ENCODE measurements around the gene CCDC116. TPM values are rescaled to one million over a fixed set of nuclear protein-coding genes. Genes with fewer than 3 reads are reported as not detected.
"Not testable (repeated sequence)": the region's sequence is repeated elsewhere in the genome, so short reads cannot be mapped to it uniquely, and the experiment has no call there.

Gene CCDC116
- total RNA-seq, 1 donor from 2014 or later: 0.51 TPM

- intact Hi-C loops (cut with micrococcal nuclease); H3K27me3 Mint-ChIP-seq; H3K4me1 Mint-ChIP-seq; DNase-seq; H3K4me3 Mint-ChIP-seq; H3K27ac Mint-ChIP-seq; H3K9me3 Mint-ChIP-seq: not testable (repeated sequence)
- H3K36me3 Mint-ChIP-seq (ENCODE audit: low read depth): peaks cover 52% of the 10 kb centered on the region
These were observed 36.0 kb upstream of the CCDC116 start for GRCh38 chr22:21596356-21597135.

GRCh38 chr22:21598302-21598701 lies 34.3 kb upstream of the CCDC116 start:
- H3K36me3 Mint-ChIP-seq (ENCODE audit: low read depth): peaks cover 41% of the 10 kb centered on the region
- intact Hi-C loops (cut with micrococcal nuclease): no loop called here
- H3K9me3 Mint-ChIP-seq: no peaks in the 10 kb centered on the region
- H3K4me1 Mint-ChIP-seq: peaks cover 6% of the 10 kb centered on the region
- DNase-seq: no peak
- H3K4me3 Mint-ChIP-seq: no peak overlapping the region
- no peak overlapping the region for H3K27ac Mint-ChIP-seq
- H3K27me3 Mint-ChIP-seq: no peaks in the 10 kb centered on the region

- no peaks in the 10 kb centered on the region for H3K9me3 Mint-ChIP-seq
- intact Hi-C loops (cut with micrococcal nuclease): no loop called here
- no peaks in the 10 kb centered on the region for H3K27me3 Mint-ChIP-seq
- DNase-seq: no peak
- peak overlapping the region; percentile 14 for H3K27ac Mint-ChIP-seq
- peaks cover 4% of the 10 kb centered on the region for H3K4me1 Mint-ChIP-seq
- peaks cover 31% of the 10 kb centered on the region for H3K36me3 Mint-ChIP-seq (ENCODE audit: low read depth)
- no peak overlapping the region for H3K4me3 Mint-ChIP-seq
These were observed 33.3 kb upstream of the CCDC116 start for GRCh38 chr22:21599053-21599893.

GRCh38 chr22:21602579-21602978 lies 30.0 kb upstream of the CCDC116 start:
- Mint-ChIP-seq H3K27ac (peak overlapping the region; percentile 1), H3K36me3 (ENCODE audit: low read depth) (peaks cover 14% of the 10 kb centered on the region)

GRCh38 chr22:21603973-21604372 lies 28.6 kb upstream of the CCDC116 start:
- H3K4me3 Mint-ChIP-seq: no peak overlapping the region

More at GRCh38 chr22:21602579-21602978, 30.0 kb upstream of the CCDC116 start:
- H3K4me1 Mint-ChIP-seq: peaks cover 4% of the 10 kb centered on the region
- H3K9me3 Mint-ChIP-seq: no peaks in the 10 kb centered on the region
- DNase-seq: no peak
- intact Hi-C loops (cut with micrococcal nuclease): no loop called here
- no peak overlapping the region for H3K4me3 Mint-ChIP-seq
- no peaks in the 10 kb centered on the region for H3K27me3 Mint-ChIP-seq

GRCh38 chr22:21605887-21606564 lies 26.5 kb upstream of the CCDC116 start:
- peaks cover 17% of the 10 kb centered on the region for H3K36me3 Mint-ChIP-seq (ENCODE audit: low read depth)
- H3K27me3 Mint-ChIP-seq: no peaks in the 10 kb centered on the region
- no peak overlapping the region for H3K27ac Mint-ChIP-seq
- DNase-seq: no peak
- no peak overlapping the region for H3K4me3 Mint-ChIP-seq
- intact Hi-C loops (cut with micrococcal nuclease): no loop called here
- no peaks in the 10 kb centered on the region for H3K9me3 Mint-ChIP-seq
- H3K4me1 Mint-ChIP-seq: peaks cover 2% of the 10 kb centered on the region

More at GRCh38 chr22:21603973-21604372, 28.6 kb upstream of the CCDC116 start:
- Mint-ChIP-seq H3K4me1 (peaks cover 5% of the 10 kb centered on the region), H3K27me3 (no peaks in the 10 kb centered on the region), H3K36me3 (ENCODE audit: low read depth) (peaks cover 13% of the 10 kb centered on the region), H3K27ac (no peak overlapping the region), H3K9me3 (no peaks in the 10 kb centered on the region)
- DNase-seq: no peak
- intact Hi-C loops (cut with micrococcal nuclease): no loop called here

- Mint-ChIP-seq H3K27ac (no peak overlapping the region), H3K4me3 (no peak overlapping the region)
These were observed 25.8 kb upstream of the CCDC116 start for GRCh38 chr22:21606775-21607174.

GRCh38 chr22:21609556-21610157 lies 22.9 kb upstream of the CCDC116 start:
- H3K4me1 Mint-ChIP-seq; intact Hi-C loops (cut with micrococcal nuclease); H3K9me3 Mint-ChIP-seq; H3K4me3 Mint-ChIP-seq; DNase-seq; H3K27ac Mint-ChIP-seq; H3K27me3 Mint-ChIP-seq: not testable (repeated sequence)
- H3K36me3 Mint-ChIP-seq (ENCODE audit: low read depth): peaks cover 35% of the 10 kb centered on the region

More at GRCh38 chr22:21606775-21607174, 25.8 kb upstream of the CCDC116 start:
- Mint-ChIP-seq H3K36me3 (ENCODE audit: low read depth) (peaks cover 24% of the 10 kb centered on the region), H3K4me1 (peaks cover 4% of the 10 kb centered on the region), H3K9me3 (no peaks in the 10 kb centered on the region), H3K27me3 (no peaks in the 10 kb centered on the region)
- intact Hi-C loops (cut with micrococcal nuclease): no loop called here
- no peak for DNase-seq

GRCh38 chr22:21611210-21611977 lies 21.2 kb upstream of the CCDC116 start:
- intact Hi-C loops (cut with micrococcal nuclease): no loop called here
- H3K4me3 Mint-ChIP-seq: no peak overlapping the region
- no peaks in the 10 kb centered on the region for H3K9me3 Mint-ChIP-seq
- H3K27ac Mint-ChIP-seq: peak overlapping the region; percentile 57
- H3K27me3 Mint-ChIP-seq: no peaks in the 10 kb centered on the region
- H3K36me3 Mint-ChIP-seq (ENCODE audit: low read depth): peaks cover 39% of the 10 kb centered on the region
- H3K4me1 Mint-ChIP-seq: peaks cover 7% of the 10 kb centered on the region
- no peak for DNase-seq

- DNase-seq: no peak
- Mint-ChIP-seq H3K4me1 (peaks cover 7% of the 10 kb centered on the region), H3K27ac (no peak overlapping the region), H3K4me3 (no peak overlapping the region), H3K27me3 (no peaks in the 10 kb centered on the region), H3K9me3 (no peaks in the 10 kb centered on the region), H3K36me3 (ENCODE audit: low read depth) (peaks cover 38% of the 10 kb centered on the region)
- intact Hi-C loops (cut with micrococcal nuclease): no loop called here
These were observed 19.7 kb upstream of the CCDC116 start for GRCh38 chr22:21612858-21613257.

- Mint-ChIP-seq H3K4me1 (peaks cover 6% of the 10 kb centered on the region), H3K36me3 (ENCODE audit: low read depth) (peaks cover 38% of the 10 kb centered on the region), H3K27me3 (no peaks in the 10 kb centered on the region), H3K9me3 (no peaks in the 10 kb centered on the region), H3K4me3 (no peak overlapping the region), H3K27ac (no peak overlapping the region)
- no peak for DNase-seq
- intact Hi-C loops (cut with micrococcal nuclease): no loop called here
These were observed 18.9 kb upstream of the CCDC116 start for GRCh38 chr22:21613553-21614233.

GRCh38 chr22:21615731-21616130 lies 16.8 kb upstream of the CCDC116 start:
- H3K36me3 Mint-ChIP-seq (ENCODE audit: low read depth): peaks cover 37% of the 10 kb centered on the region
- H3K4me1 Mint-ChIP-seq: peaks cover 6% of the 10 kb centered on the region
- H3K9me3 Mint-ChIP-seq: no peaks in the 10 kb centered on the region
- H3K27ac Mint-ChIP-seq: no peak overlapping the region
- DNase-seq: no peak
- no peak overlapping the region for H3K4me3 Mint-ChIP-seq
- intact Hi-C loops (cut with micrococcal nuclease): no loop called here
- no peaks in the 10 kb centered on the region for H3K27me3 Mint-ChIP-seq

All from activated CD4-positive, alpha-beta T cell treated with anti-CD3 and anti-CD28 coated beads, Interleukin-2, amount 10 ng/mL, durations not matched to agents 24 days and 14 days (primary cell).